Body of pancreas (tissue), 4 donors: Measurements from ENCODE around the gene MUC5AC.

Experiments
- CTCF ChIP-seq, 7 experiments: fragments of 450-650 bp in 4 of 7; fragments of 200-600 bp in 3 of 7; sonication (generic) in 3 of 7; IDR thresholded peaks; one replicate each; pipeline ENCODE4 v1.5.1; 2016 to 2019; ENCODE audit warnings: antibody characterized with exemption in 7 of 7
- POLR2A ChIP-seq, 3 donors: fragments of 450-650 bp; IDR thresholded peaks; one replicate each; pipeline ENCODE4 v1.6.1; 2016; ENCODE audit warnings: antibody characterized with exemption in 3 of 3, mild to moderate bottlenecking in 2 of 3

GRCh38 chr11:1237128-1237580 lies 79.4 kb downstream of the MUC5AC start:
- TF ChIP-seq POLR2A (IDR thresholded peaks at IDR 0.05) (no peak), CTCF (IDR thresholded peaks at IDR 0.05) (no peak)
